ENCODE results near the gene ZNF555.

GRCh38 chr19:2806736-2807378, 34.4 kb upstream of the ZNF555 start:
- TF ChIP-seq CTCF (IDR thresholded peaks at IDR 0.05 in 8 of 11, conservative IDR thresholded peaks at IDR 0.05 in 3 of 11) (no peak), POLR2AphosphoS5 (IDR thresholded peaks at IDR 0.05) (no peak)
